K562 (cell line): Measurements from ENCODE around the gene PNPO. TPM values are rescaled to one million over a fixed set of nuclear protein-coding genes. Genes with fewer than 3 reads are reported as not detected.

Source experiments
- CBFB ChIP-seq: sonication (generic); formaldehyde crosslinking; IDR thresholded peaks from 2 replicates; pipeline ENCODE4 v1.4.0; 2020; ENCODE audit warnings: mild to moderate bottlenecking, missing genetic modification reagents
- CBX5 ChIP-seq: IDR thresholded peaks from 2 replicates; pipeline ENCODE4 v1.6.1; 2014; ENCODE audit warnings: low read depth, borderline replicate concordance
- CEBPB ChIP-seq: fragments of 450-650 bp; IDR thresholded peaks from 2 replicates; pipeline ENCODE4 v1.6.1; 2016; ENCODE audit warnings: missing genetic modification characterization, missing compliant biosample characterization
- CREB1 ChIP-seq, 2 experiments: sonication (generic) in 1 of 2; formaldehyde crosslinking in 1 of 2; IDR thresholded peaks; 2 replicates each; pipeline versions ENCODE4 v1.6.1 to v1.8.0; 2012 to 2022; ENCODE audit warnings: inconsistent platforms in 1 of 2, mild to moderate bottlenecking in 1 of 2, missing genetic modification reagents in 1 of 2, moderate library complexity in 1 of 2
- CTBP1 ChIP-seq: fragments of 450-650 bp; IDR thresholded peaks from 2 replicates; pipeline ENCODE4 v1.6.1; 2016; ENCODE audit warnings: borderline replicate concordance
- DACH1 ChIP-seq: fragments of 450-650 bp; IDR thresholded peaks from 2 replicates; pipeline ENCODE4 v1.6.1; 2018; ENCODE audit not compliant: partially characterized antibody
- EHMT2 ChIP-seq: fragments of 450-650 bp; IDR thresholded peaks from 2 replicates; pipeline ENCODE4 v1.6.1; 2018; ENCODE audit warnings: antibody characterized with exemption
- IFI16 ChIP-seq: fragments of 250-450 bp; sonication (Bioruptor Pico); IDR thresholded peaks from 2 replicates; pipeline ENCODE4 v2.1.2; 2022; ENCODE audit warnings: mild to moderate bottlenecking, inconsistent platforms
- LARP7 ChIP-seq: fragments of 450-650 bp; IDR thresholded peaks from 2 replicates; pipeline ENCODE4 v1.6.1; 2016
- MECOM ChIP-seq: fragments of 250-450 bp; sonication (Bioruptor Pico); IDR thresholded peaks from 2 replicates; pipeline ENCODE4 v1.8.0; 2022; ENCODE audit warnings: inconsistent platforms
- MXI1 ChIP-seq: IDR thresholded peaks from 2 replicates; pipeline ENCODE4 v1.6.1; 2011; ENCODE audit warnings: low read depth, mild to moderate bottlenecking, improper control_type of control experiment, low read length
- NR1H2 ChIP-seq: sonication (generic); formaldehyde crosslinking; IDR thresholded peaks from 2 replicates; pipeline ENCODE4 v1.4.0; 2020; ENCODE audit warnings: mild to moderate bottlenecking, missing genetic modification reagents
- PHTF2 ChIP-seq: fragments of 250-450 bp; sonication (Bioruptor Pico); IDR thresholded peaks from 2 replicates; pipeline ENCODE4 v1.5.0; 2021; ENCODE audit warnings: mild to moderate bottlenecking
- RAD21 ChIP-seq, 2 experiments: fragments of 250-450 bp in 1 of 2; fragments of 450-650 bp in 1 of 2; sonication (Bioruptor Pico) in 1 of 2; formaldehyde crosslinking in 1 of 2; IDR thresholded peaks in 1 of 2; conservative IDR thresholded peaks in 1 of 2; 2 replicates each; pipeline versions ENCODE4 v1.4.0 to v1.8.0; 2020 to 2022; ENCODE audit warnings: mild to moderate bottlenecking in 2 of 2, moderate library complexity in 1 of 2
- TAL1 ChIP-seq: fragments of 450-650 bp; IDR thresholded peaks from 2 replicates; pipeline ENCODE4 v1.6.1; 2016; ENCODE audit warnings: mild to moderate bottlenecking
- TCFL5 ChIP-seq: fragments of 250-450 bp; sonication (Bioruptor Pico); conservative IDR thresholded peaks from 2 replicates; pipeline ENCODE4 v1.6.1; 2021; ENCODE audit warnings: mild to moderate bottlenecking, moderate library complexity, matching md5 sums
- UBTF ChIP-seq, 2 experiments: IDR thresholded peaks; 2 replicates each; pipeline ENCODE4 v1.6.1; 2012; ENCODE audit warnings: improper control_type of control experiment in 2 of 2, low read depth in 2 of 2, low read length in 2 of 2, borderline replicate concordance in 1 of 2
- ZNF699 ChIP-seq: fragments of 250-450 bp; sonication (Bioruptor Pico); IDR thresholded peaks from 2 replicates; pipeline ENCODE4 v1.8.0; 2021; ENCODE audit warnings: mild to moderate bottlenecking, moderate library complexity; ENCODE audit not compliant: insufficient replicate concordance
- polyA plus RNA-seq, 8 experiments: library from polyadenylated mRNA; depleted of rRNA in 4 of 8; stranded (reverse) in 5 of 8; unstranded in 3 of 8; fragments of >200 nt; fragmentation: Nextera tagmentation in 2 of 8; fragmentation: Illumina TruSeq in 1 of 8; extraction: Ambion mirVana in 2 of 8; extraction: Trizol in 1 of 8; gene quantifications; 2 replicates each; pipeline versions ENCODE4 v1.2.1 to v1.2.3, GENCODE V29; 2011 to 2014; ENCODE audit warnings: inconsistent platforms in 1 of 8, missing spikeins in 1 of 8
- total RNA-seq, 7 experiments: library from RNA; depleted of rRNA in 6 of 7; stranded (reverse); fragments of >200 nt in 6 of 7; fragmentation: Illumina TruSeq in 2 of 7; extraction: Trizol in 2 of 7; gene quantifications; 2 replicates each; pipeline versions ENCODE4 v1.2.1 to v1.2.3, GENCODE V29; 2011 to 2021; ENCODE audit warnings: low replicate concordance in 1 of 7
- TF ChIP-seq, protein P1 (sequence below): fragments of 250-450 bp; sonication (Bioruptor Pico); IDR thresholded peaks from 2 replicates; pipeline ENCODE4 v1.9.0; 2021; ENCODE audit warnings: mild to moderate bottlenecking
- TF ChIP-seq, protein P2 (sequence below), 2 experiments: fragments of 200-800 bp in 1 of 2; sonication (Bioruptor generic) in 1 of 2; sonication (generic) in 1 of 2; formaldehyde crosslinking in 1 of 2; IDR thresholded peaks in 1 of 2; conservative IDR thresholded peaks in 1 of 2; 2 replicates each; pipeline versions ENCODE4 v1.5.0 to v1.6.1; 2016 to 2020; ENCODE audit warnings: missing compliant biosample characterization in 1 of 2, missing genetic modification characterization in 1 of 2, missing genetic modification reagents in 1 of 2
- TF ChIP-seq, protein P3 (sequence below): fragments of 250-450 bp; sonication (Bioruptor Pico); IDR thresholded peaks from 2 replicates; pipeline ENCODE4 v1.6.1; 2021; ENCODE audit warnings: mild to moderate bottlenecking
- TF ChIP-seq, protein P4 (sequence below): fragments of 250-450 bp; sonication (Bioruptor Pico); IDR thresholded peaks from 2 replicates; pipeline ENCODE4 v1.4.0; 2020; ENCODE audit warnings: mild to moderate bottlenecking

PNPO gene
- total and polyA plus RNA-seq, 9 of the 15 experiments (the other 6 are each of a cell fraction or from before 2014, with no cell fraction given) = 16.6 to 39.0 (median 27.4) TPM

DNA sequence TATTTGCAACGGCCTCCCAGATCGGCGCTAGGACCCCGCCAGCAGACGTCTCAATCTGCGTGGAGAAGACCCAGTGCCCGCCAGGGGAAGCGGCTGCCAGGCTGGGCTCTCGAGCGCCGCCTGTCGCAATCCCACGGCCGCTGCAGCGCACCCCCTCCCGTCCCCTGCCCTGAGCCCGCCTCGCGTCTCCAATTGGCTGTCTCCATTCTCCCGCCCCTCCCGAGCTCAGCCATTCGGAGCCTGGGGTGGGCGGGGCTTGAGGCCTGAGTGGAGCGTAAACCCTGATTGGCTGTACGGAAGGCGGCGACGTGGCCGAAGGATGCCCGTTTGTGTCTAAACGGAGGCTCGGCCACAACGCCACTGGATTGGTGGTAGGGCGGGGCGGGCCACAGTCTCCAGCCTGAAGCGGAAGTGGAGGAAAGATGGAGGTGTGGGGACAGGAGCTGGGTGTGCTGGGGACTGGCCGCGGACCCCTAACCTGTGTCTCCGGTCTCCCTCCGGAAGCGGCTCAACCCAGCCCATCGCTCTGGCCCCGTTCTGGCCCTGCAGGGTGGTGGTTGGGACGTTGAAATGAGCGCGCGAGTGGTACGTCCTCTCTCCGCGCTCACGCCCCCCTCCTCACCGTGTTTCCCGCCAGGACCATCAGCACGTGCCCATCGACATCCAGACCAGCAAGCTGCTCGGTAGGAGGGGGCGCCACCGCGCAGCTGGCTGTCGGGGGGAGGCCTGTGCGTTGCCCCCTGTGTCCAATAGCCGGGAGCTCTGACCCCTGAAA lies 29.5 kb downstream of the PNPO start, which contains the start of gene CDK5RAP3 (continued):
- TF ChIP-seq MXI1 (no peak), CTBP1 (peak; percentile 86), DACH1 (no peak), CREB1 (IDR thresholded peaks at IDR 0.05) (peak; percentile 88), CREB1 (CRISPR knock-in tag; IDR thresholded peaks at IDR 0.05) (peak; percentile 78; the same call in 1 of the 2 replicates), TCFL5 (CRISPR knock-in tag) (no peak), CBFB (peak; percentile 83; the same call in 1 of the 2 replicates), MECOM (CRISPR knock-in tag) (no peak), CBX5 (no peak), EHMT2 (no peak), LARP7 (no peak), TAL1 (no peak; the same call in 1 of the 2 replicates), CEBPB (tag) (peak; percentile 65), RAD21 (CRISPR knock-in tag; conservative IDR thresholded peaks at IDR 0.05 in 1 of 2, IDR thresholded peaks at IDR 0.05 in 1 of 2) (peak; percentile 73 to 76), ZNF699 (CRISPR knock-in tag) (no peak), NR1H2 (CRISPR knock-in tag) (no peak), IFI16 (CRISPR knock-in tag) (no peak), PHTF2 (no peak), UBTF (IDR thresholded peaks at IDR 0.05; ENCODE audit: borderline replicate concordance in 1 of 2, low read depth in 2 of 2, low read length in 2 of 2) (no peak)
- TF ChIP-seq, protein P1, sequence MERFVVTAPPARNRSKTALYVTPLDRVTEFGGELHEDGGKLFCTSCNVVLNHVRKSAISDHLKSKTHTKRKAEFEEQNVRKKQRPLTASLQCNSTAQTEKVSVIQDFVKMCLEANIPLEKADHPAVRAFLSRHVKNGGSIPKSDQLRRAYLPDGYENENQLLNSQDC (CRISPR knock-in tag) = no peak
- TF ChIP-seq, protein P2, sequence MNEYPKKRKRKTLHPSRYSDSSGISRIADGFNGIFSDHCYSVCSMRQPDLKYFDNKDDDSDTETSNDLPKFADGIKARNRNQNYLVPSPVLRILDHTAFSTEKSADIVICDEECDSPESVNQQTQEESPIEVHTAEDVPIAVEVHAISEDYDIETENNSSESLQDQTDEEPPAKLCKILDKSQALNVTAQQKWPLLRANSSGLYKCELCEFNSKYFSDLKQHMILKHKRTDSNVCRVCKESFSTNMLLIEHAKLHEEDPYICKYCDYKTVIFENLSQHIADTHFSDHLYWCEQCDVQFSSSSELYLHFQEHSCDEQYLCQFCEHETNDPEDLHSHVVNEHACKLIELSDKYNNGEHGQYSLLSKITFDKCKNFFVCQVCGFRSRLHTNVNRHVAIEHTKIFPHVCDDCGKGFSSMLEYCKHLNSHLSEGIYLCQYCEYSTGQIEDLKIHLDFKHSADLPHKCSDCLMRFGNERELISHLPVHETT (CRISPR knock-in tag; conservative IDR thresholded peaks at IDR 0.05 in 1 of 2, IDR thresholded peaks at IDR 0.05 in 1 of 2) = peak in 1 of 2 experiments; percentile 22; a peak in 1 of 4 replicates
- TF ChIP-seq, protein P3, sequence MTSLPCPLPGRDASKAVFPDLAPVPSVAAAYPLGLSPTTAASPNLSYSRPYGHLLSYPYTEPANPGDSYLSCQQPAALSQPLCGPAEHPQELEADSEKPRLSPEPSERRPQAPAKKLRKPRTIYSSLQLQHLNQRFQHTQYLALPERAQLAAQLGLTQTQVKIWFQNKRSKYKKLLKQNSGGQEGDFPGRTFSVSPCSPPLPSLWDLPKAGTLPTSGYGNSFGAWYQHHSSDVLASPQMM = no peak
- TF ChIP-seq, protein P4, sequence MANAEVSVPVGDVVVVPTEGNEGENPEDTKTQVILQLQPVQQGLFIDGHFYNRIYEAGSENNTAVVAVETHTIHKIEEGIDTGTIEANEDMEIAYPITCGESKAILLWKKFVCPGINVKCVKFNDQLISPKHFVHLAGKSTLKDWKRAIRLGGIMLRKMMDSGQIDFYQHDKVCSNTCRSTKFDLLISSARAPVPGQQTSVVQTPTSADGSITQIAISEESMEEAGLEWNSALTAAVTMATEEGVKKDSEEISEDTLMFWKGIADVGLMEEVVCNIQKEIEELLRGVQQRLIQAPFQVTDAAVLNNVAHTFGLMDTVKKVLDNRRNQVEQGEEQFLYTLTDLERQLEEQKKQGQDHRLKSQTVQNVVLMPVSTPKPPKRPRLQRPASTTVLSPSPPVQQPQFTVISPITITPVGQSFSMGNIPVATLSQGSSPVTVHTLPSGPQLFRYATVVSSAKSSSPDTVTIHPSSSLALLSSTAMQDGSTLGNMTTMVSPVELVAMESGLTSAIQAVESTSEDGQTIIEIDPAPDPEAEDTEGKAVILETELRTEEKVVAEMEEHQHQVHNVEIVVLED = peak; percentile 91
